CD4-positive, alpha-beta T cell treated with Interleukin-10 for 1 hour (primary cell): Measurements from ENCODE around the gene CDKL2.
"Not testable (repeated sequence)": the region's sequence is repeated elsewhere in the genome, so short reads cannot be mapped to it uniquely, and the experiment has no call there.

Experiments
- DNase-seq: peaks from one replicate; pipeline ENCODE4 v3.0.0-alpha.2; 2020

Gene CDKL2

DNA sequence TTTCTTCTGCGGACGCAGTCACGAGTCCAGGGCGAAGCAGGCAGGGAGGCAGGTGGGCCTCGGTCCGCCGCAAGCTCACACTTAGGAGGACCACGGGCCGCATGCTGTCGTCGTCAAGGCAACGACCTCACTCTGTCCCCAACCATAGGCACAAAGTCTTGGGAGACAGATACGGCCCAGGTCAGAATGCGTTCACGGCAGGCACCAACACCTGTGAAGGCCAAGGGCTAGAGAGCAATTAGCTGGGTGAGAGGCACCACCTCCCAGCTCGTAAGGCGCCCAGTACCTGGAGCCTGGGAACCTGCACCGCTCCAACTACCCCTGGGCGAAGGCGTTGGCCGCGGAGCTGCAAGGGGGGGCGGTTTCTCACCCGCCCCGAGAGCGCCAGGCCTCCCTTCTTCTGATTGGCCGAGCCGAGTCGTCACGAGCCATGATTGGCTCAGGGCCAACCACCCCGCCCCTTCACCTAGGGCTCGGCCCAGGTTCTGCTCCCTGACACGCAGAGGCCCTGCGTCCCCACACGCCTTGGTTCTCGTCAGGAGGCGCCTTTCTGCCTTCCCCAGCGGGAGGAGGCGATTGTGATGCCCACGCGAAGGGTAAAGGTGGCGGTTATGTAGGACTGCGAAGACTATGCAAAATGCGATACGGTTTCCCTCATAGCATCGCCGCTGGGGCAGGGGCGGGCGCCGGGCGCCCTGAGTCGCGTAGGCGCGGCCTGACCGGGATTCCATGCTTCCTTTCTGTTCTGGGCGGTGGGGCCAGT lies at the start of gene CDKL2:
Gene CDKL2 (minus strand): TSS at position 355 of the 763 bp plus-strand sequence. CDS start 4,540 bp downstream, outside the sequence.
- DNase-seq, result peak; percentile 94

GRCh38 chr4:75678965-75679364 lies 48.6 kb upstream of the CDKL2 start:
- DNase-seq, result no peak

- DNase-seq, result no peak
Measured at GRCh38 chr4:75678473-75678872, 48.1 kb upstream of the CDKL2 start.

DNA sequence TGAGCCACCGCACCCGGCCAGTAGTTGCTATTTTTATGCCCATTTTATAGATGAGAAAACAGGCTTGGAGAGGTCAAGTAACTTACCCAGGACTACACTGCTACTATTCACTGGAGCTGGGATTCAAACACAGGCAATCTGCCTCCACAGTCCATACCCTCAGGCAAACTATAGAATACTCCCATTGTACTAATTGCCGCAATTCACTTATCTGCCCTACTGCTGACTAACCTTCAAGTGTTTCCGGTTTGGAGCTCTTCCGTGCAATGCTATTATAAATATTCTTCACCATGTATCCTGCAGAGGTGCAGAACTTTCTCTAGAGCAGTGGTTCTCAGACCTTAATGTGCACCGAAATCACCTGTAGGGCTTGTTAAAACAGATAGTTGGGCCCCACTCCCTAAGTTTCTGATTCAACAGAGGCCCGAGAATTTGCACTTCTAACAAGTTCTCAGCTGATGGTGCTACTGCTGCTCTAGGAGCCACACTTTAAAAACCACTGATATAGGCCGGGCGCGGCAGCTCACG lies 44.7 kb upstream of the CDKL2 start:
- DNase-seq, result no peak

DNA sequence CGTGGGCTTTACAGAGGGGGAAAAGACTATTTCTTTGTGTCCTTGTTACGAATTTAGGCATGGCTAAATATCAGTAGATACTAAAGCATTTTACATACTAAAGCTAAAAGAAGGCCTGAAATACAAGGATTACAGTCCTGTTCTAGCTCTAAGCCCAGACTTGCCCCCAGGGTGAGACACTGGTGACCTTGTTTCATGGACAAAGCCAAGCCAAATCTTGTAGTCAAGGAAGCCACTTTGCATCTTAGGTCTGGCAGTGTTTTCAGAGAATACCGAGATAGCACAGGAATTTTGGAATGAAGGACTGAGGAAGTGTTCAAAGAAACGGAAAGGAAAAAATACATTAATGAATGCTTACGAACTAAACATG lies 43.6 kb upstream of the CDKL2 start:
- no peak for DNase-seq

DNA sequence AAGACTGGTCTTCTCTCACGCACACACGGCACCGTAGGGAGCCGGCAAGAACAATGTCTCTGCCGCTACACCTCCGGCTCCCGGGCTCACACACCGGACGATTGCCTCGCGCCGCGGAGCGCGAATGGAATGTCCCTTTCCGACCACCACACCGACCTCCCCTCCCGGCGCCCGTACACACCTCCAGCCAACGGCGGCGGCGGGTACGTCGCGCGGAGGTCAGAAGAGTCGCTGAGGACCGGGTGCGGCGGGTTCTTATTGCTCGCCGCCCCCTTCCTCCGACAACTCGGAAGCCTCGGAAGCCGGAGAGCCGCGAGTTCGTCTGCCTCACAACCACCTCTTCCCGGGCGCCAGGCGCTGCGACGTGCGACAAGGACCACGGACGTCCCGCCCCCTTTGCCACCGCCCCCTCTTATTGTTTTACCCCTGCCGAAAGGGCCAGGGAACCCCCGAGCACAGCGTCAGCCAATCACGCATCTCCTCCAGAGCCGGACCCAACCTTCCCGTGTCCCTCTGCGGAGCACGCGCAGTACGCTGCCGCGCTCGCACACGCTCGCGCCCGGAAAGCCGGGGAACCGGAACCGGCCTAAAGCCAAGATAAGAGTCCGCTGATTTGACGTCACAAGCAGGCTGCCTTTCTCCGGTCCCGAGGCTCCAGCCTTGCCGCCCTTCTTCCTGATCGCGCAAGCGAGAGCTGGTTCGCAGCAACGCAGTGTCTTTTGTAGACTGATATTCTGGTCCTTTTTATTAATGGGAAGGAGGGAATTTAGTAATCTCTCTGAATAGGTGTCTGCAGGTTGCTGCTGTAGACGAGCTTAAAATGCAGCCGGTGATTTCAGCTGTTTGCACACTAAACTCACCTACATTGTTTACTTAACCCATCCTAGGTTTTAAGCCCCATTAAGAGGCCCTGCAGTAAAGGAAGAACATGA lies 43.0 kb upstream of the CDKL2 start, which contains the start of gene G3BP2:
Gene G3BP2 (minus strand): TSS at position 385 of the 932 bp plus-strand sequence. CDS start 11,386 bp downstream, outside the sequence.
- peak; percentile 99 for DNase-seq

GRCh38 chr4:75672461-75673026 lies 42.2 kb upstream of the CDKL2 start:
- peak; percentile 83 for DNase-seq

- DNase-seq, result no peak
Measured at GRCh38 chr4:75671802-75672421, 41.6 kb upstream of the CDKL2 start.

DNA sequence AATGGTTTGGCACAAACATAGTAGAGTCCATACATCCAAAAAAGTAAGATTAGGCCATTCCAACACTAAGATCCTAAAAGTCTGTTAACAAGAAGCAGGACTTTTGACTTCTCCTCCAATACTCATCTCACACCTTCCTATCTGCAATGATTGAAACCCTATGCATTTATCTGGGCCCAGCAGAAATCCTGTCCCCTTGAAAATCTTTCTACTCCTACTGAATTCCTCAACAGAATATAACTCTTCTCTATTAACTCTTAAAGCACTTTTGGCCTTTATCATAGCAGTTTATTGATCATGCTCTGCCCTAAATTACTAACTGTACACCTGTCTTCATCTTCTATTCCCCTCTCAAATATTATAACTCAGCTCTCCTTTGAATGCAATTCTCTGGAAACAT lies 38.3 kb upstream of the CDKL2 start:
- no peak for DNase-seq

GRCh38 chr4:75667636-75668035 lies 37.3 kb upstream of the CDKL2 start:
- DNase-seq, result not testable (repeated sequence)

DNA sequence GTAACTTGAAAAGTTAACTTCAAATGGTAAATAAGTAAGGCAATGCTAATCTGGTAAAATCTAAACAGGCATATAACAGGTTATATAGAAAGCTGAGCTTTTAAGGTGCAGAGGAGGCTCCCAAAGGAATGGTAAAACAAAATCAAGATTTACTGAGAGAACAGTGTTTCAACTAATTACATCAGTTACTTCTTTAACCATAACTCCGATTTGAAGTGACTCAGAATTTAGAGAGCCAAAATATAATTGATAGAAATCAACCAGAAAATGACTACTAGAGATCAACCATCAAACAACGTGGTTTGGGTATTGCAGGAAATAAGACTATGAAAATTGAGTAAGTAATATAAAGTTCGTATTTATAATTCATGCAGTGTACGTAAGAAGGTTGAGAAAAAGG lies 36.0 kb upstream of the CDKL2 start:
- no peak for DNase-seq

GRCh38 chr4:75664604-75665003 lies 34.3 kb upstream of the CDKL2 start:
- DNase-seq, result not testable (repeated sequence)

GRCh38 chr4:75662626-75663025 lies 32.3 kb upstream of the CDKL2 start:
- DNase-seq, result no peak

DNA sequence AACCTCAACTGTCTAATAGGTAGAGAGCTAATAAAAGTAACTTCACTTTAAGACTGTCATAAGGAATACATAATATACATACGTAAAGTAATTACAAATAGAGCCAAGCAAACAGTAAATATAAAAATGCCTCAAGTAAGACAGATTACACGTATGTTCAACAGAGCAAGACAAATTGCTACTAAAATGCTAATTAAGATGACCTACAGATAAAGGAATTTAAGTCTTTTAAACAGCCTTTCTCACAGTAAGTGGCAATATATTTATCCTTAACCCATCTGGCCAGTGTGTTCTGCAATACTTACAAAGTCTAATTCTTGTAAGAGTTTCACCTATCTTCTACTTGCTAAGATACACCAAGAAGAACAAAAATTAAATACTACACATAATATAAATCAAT lies 30.2 kb upstream of the CDKL2 start:
- DNase-seq, result no peak

DNA sequence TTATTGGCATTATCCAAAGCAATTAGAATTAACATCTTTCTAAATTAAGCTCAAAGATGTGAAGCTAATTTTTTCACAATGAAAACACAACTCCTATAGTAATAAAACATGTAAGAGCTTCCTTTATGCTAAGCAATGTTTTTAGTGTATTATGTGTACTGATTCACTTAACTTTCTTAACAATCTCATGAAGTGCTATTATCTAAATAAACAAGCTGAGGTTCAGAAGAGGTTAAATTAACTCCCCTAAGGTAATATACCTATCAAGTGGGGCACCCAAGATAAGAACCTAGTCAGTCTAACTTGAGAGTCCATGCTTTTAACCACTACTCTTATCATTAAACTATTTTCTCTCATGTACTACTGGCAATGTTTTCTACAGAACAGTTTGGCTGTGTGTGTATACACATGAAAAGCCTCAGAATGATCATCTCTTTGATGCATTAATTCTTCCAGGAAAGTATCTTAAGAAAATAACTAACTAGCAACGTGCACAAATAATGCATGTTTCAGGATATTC lies 29.2 kb upstream of the CDKL2 start:
- DNase-seq, result no peak

GRCh38 chr4:75658876-75659275 lies 28.5 kb upstream of the CDKL2 start:
- DNase-seq, result no peak

DNA sequence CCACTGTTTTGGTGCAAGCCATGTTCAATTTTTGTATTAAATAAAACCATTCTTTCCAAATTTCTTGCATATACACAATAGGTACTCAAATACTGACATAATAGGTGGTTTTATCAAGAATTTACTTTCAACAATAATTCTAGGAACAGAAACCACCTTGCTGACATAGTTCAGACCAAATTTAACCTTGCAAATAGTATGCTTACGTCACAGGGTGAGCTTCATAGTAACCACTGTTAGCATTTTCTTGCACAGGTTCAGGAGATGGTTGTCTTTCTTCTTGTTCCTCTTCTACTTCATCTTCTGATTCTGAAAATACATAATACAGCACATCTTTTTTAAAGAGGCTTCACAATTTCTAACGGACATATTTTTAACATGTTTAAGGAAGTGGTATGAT lies 25.2 kb upstream of the CDKL2 start:
- DNase-seq, result peak; percentile 63

DNA sequence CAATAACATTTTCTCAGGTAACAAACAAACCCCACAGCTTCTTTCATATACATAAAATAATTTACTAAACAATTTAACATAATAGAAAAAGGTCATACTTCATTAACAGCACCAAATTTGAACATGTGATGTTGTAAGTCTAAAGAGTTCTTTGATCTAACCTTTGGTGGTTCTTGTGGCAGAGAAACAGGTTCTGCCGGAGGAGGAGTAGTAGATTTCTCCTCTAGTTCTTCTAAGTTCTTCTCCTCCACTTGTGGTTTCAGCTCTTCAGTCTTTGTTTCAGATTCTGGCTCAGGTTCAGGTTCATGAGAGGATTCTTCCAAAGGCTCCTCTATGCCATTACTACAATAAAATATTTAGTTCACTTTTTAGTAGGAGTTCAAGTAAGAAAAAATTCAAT lies 24.6 kb upstream of the CDKL2 start:
- DNase-seq, result peak; percentile 54

DNA sequence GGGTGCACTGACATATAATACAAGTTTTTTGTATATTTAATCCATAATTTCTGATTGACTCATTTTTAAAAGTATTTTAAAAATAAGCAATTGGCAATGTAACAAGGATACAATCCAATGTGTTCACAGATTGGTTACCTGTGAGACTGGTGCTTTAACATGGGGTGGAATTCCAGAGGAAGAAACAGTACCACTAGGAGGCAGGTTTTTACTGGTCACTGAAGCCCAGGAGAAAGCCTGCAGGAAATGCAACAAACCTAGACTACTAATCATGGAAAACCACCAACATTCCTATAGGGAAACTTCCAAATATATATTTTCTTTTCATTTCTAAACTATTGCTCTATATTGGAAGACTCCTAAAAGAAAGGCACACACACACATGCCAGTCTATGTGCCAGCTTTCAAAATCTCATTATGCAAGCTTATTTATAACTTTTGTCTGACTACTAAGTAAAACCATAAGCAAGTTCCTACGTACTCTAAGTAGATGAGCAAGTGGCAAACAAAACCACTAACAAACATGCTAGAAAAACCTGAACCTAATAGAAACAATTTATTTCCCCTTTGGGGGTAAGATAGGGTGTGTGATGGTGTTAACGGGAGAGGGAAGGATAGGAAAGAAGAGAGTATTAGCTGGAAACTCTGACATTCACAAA lies 23.6 kb upstream of the CDKL2 start:
- no peak for DNase-seq

DNA sequence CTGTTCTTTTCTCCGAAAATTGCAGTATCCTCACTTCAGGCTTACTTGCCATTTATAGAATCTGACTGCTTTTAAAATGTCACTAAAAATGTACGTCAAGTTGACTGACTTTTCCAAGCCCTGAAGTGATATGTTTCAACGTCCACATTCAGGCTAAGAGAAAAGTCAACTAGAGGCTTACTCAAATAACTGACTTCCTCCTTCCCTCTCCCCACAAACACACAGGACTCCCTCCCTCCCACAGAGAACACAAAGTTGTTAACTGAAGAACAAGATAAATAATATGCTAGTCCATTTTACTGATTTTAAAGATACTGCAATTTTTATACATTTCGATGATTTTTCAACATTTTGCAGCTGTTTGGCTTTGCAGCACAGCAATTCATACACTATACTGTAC lies 13.8 kb upstream of the CDKL2 start:
- no peak for DNase-seq

GRCh38 chr4:75643651-75644050 lies 13.3 kb upstream of the CDKL2 start:
- no peak for DNase-seq

- no peak for DNase-seq
Measured at GRCh38 chr4:75639124-75639695, 8.9 kb upstream of the CDKL2 start.
